HepG2 (cell line): ENCODE data around the gene STIM1. TPM values are rescaled to one million over a fixed set of nuclear protein-coding genes. Genes with fewer than 3 reads are reported as not detected.

ENCODE experiments used
- AHR ChIP-seq: IDR thresholded peaks from 2 replicates; pipeline ENCODE4 v1.6.1; 2018; ENCODE audit warnings: missing genetic modification reagents, missing compliant biosample characterization
- ELF1 ChIP-seq: sonication (generic); formaldehyde crosslinking; IDR thresholded peaks from 2 replicates; pipeline ENCODE4 v1.4.0; 2020; ENCODE audit warnings: missing genetic modification reagents
- EP300 ChIP-seq, 3 experiments: sonication (generic) in 1 of 3; formaldehyde crosslinking in 1 of 3; IDR thresholded peaks; 2 replicates each; pipeline versions ENCODE4 v1.5.1 to v1.6.1; 2011 to 2020; ENCODE audit warnings: low read depth in 2 of 3, low read length in 2 of 3, borderline replicate concordance in 1 of 3, improper control_type of control experiment in 1 of 3, mild to moderate bottlenecking in 1 of 3, missing genetic modification reagents in 1 of 3, moderate library complexity in 1 of 3
- GATA4 ChIP-seq: sonication (generic); IDR thresholded peaks from 2 replicates; pipeline ENCODE4 v1.6.1; 2016; ENCODE audit warnings: antibody characterized with exemption, low read depth, borderline replicate concordance
- MIER3 ChIP-seq: IDR thresholded peaks from 2 replicates; pipeline ENCODE4 v1.6.1; 2016; ENCODE audit warnings: missing compliant biosample characterization, borderline replicate concordance
- MTA3 ChIP-seq: sonication (generic); formaldehyde crosslinking; IDR thresholded peaks from 2 replicates; pipeline ENCODE4 v1.4.0; 2020; ENCODE audit warnings: missing genetic modification reagents
- RAD51 ChIP-seq: fragments of 450-650 bp; IDR thresholded peaks from 2 replicates; pipeline ENCODE4 v1.6.1; 2016; ENCODE audit warnings: borderline replicate concordance
- SIX1 ChIP-seq: sonication (generic); formaldehyde crosslinking; IDR thresholded peaks from 2 replicates; pipeline ENCODE4 v1.4.0; 2020; ENCODE audit warnings: missing genetic modification reagents, borderline replicate concordance
- SRY ChIP-seq: sonication (generic); formaldehyde crosslinking; IDR thresholded peaks from 2 replicates; pipeline ENCODE4 v1.8.0; 2022; ENCODE audit warnings: mild to moderate bottlenecking, missing genetic modification reagents
- XBP1 ChIP-seq: sonication (generic); formaldehyde crosslinking; IDR thresholded peaks from 2 replicates; pipeline ENCODE4 v1.5.0; 2020; ENCODE audit warnings: missing genetic modification reagents
- ZBTB7B ChIP-seq: sonication (generic); formaldehyde crosslinking; IDR thresholded peaks from 2 replicates; pipeline ENCODE4 v1.4.0; 2020; ENCODE audit warnings: missing genetic modification reagents
- ZFP62 ChIP-seq: sonication (generic); formaldehyde crosslinking; IDR thresholded peaks from 2 replicates; pipeline ENCODE4 v1.4.0; 2020; ENCODE audit warnings: missing genetic modification reagents
- ZNF121 ChIP-seq: sonication (generic); formaldehyde crosslinking; IDR thresholded peaks from 2 replicates; pipeline ENCODE4 v1.5.0; 2020; ENCODE audit warnings: mild to moderate bottlenecking, missing genetic modification reagents
- ZNF33B ChIP-seq: sonication (generic); formaldehyde crosslinking; IDR thresholded peaks from 2 replicates; pipeline ENCODE4 v1.5.1; 2020; ENCODE audit warnings: mild to moderate bottlenecking, missing genetic modification reagents
- ZNF441 ChIP-seq: sonication (generic); formaldehyde crosslinking; IDR thresholded peaks from 2 replicates; pipeline ENCODE4 v1.7.0; 2021; ENCODE audit warnings: missing genetic modification reagents, borderline replicate concordance
- ZNF563 ChIP-seq: sonication (generic); formaldehyde crosslinking; IDR thresholded peaks from 2 replicates; pipeline ENCODE4 v1.8.0; 2022; ENCODE audit warnings: mild to moderate bottlenecking, moderate library complexity, missing genetic modification reagents
- ZNF709 ChIP-seq: sonication (generic); formaldehyde crosslinking; IDR thresholded peaks from 2 replicates; pipeline ENCODE4 v1.5.0; 2020; ENCODE audit warnings: mild to moderate bottlenecking, missing genetic modification reagents
- ZNF747 ChIP-seq: sonication (generic); formaldehyde crosslinking; IDR thresholded peaks from 2 replicates; pipeline ENCODE4 v1.8.1; 2023; ENCODE audit warnings: missing genetic modification reagents, mild to moderate bottlenecking, borderline replicate concordance
- ZNF75D ChIP-seq: sonication (generic); formaldehyde crosslinking; IDR thresholded peaks from 2 replicates; pipeline ENCODE4 v1.8.1; 2023; ENCODE audit warnings: missing genetic modification reagents, mild to moderate bottlenecking, borderline replicate concordance
- ZNF883 ChIP-seq: sonication (generic); formaldehyde crosslinking; IDR thresholded peaks from 2 replicates; pipeline ENCODE4 v1.5.1; 2020; ENCODE audit warnings: mild to moderate bottlenecking, missing genetic modification reagents; ENCODE audit errors: not compliant biosample characterization
- polyA plus RNA-seq, 8 experiments: library from polyadenylated mRNA; depleted of rRNA in 3 of 8; stranded (reverse) in 7 of 8; unstranded in 1 of 8; fragments of >200 nt; fragmentation: Illumina TruSeq in 4 of 8; extraction: Trizol in 4 of 8; gene quantifications; 2 replicates each; pipeline versions ENCODE4 v1.2.1 to v1.2.3, GENCODE V29; 2011 to 2016; ENCODE audit warnings: low read depth in 4 of 8, missing spikeins in 1 of 8, mixed read lengths in 1 of 8; ENCODE audit not compliant: insufficient read depth in 1 of 8
- total RNA-seq, 5 experiments: library from RNA; depleted of rRNA; stranded (reverse); fragments of >200 nt; fragmentation: Illumina TruSeq; extraction: Trizol; gene quantifications; 2 replicates each; pipeline ENCODE4 v1.2.3, GENCODE V29; 2016; ENCODE audit warnings: low read depth in 1 of 5
- TF ChIP-seq, protein P1 (sequence below), 2 experiments: fragments of 450-650 bp in 1 of 2; sonication (generic) in 1 of 2; formaldehyde crosslinking; IDR thresholded peaks; 2 replicates each; pipeline versions ENCODE4 v1.5.0 to v1.8.0; 2020 to 2022; ENCODE audit warnings: mild to moderate bottlenecking in 1 of 2, missing genetic modification reagents in 1 of 2
- TF ChIP-seq, protein P2 (sequence below): sonication (generic); formaldehyde crosslinking; IDR thresholded peaks from 2 replicates; pipeline ENCODE4 v1.8.1; 2022; ENCODE audit warnings: low read depth, mild to moderate bottlenecking, missing genetic modification reagents
- TF ChIP-seq, protein P3 (sequence below): sonication (generic); formaldehyde crosslinking; IDR thresholded peaks from 2 replicates; pipeline ENCODE4 v1.4.0; 2020; ENCODE audit warnings: missing genetic modification reagents, borderline replicate concordance

Gene STIM1
- total and polyA plus RNA-seq, 2 of the 13 experiments (the other 11 are each of a cell fraction or from before 2014, with no cell fraction given) = 19.2 to 28.5 TPM

DNA sequence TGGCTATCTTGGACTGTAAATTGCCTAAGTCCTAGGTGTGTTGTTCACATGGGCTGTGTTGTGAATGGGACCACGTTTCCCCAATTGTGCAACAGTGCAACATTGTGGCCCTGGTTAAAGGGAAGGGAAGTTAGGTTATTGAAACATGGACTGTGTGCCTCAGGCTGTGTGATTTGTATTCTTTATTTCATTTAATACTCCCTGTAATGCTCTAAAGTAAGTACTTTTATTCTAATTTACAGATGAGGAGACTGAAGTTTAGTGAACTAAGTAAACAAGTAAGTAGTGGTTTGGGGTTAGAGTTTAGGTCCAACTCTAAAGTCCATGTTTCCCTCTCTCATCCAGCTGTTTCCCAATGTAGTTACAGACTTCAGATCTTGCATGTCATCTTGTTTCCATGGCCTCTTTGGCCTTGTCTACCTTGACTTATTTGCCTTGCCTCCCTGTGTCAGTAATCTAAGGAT, 77.7 kb downstream of the STIM1 start (continued):
- TF ChIP-seq, protein P1, sequence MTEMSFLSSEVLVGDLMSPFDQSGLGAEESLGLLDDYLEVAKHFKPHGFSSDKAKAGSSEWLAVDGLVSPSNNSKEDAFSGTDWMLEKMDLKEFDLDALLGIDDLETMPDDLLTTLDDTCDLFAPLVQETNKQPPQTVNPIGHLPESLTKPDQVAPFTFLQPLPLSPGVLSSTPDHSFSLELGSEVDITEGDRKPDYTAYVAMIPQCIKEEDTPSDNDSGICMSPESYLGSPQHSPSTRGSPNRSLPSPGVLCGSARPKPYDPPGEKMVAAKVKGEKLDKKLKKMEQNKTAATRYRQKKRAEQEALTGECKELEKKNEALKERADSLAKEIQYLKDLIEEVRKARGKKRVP (CRISPR knock-in tag; IDR thresholded peaks at IDR 0.05) = no peak
- no peak for TF ChIP-seq RAD51
- TF ChIP-seq ZNF709 = no peak
- TF ChIP-seq ZNF883 = no peak
- TF ChIP-seq AHR (CRISPR knock-in tag) = no peak
- TF ChIP-seq MTA3 (CRISPR knock-in tag) = no peak
- TF ChIP-seq ZNF33B (CRISPR knock-in tag) = no peak
- peak; percentile 85 for TF ChIP-seq MIER3 (CRISPR knock-in tag)
- 0 out of 2 replicates have a peak, but pooled peaks have one; percentile 4 for TF ChIP-seq ZNF121
- TF ChIP-seq, protein P2, sequence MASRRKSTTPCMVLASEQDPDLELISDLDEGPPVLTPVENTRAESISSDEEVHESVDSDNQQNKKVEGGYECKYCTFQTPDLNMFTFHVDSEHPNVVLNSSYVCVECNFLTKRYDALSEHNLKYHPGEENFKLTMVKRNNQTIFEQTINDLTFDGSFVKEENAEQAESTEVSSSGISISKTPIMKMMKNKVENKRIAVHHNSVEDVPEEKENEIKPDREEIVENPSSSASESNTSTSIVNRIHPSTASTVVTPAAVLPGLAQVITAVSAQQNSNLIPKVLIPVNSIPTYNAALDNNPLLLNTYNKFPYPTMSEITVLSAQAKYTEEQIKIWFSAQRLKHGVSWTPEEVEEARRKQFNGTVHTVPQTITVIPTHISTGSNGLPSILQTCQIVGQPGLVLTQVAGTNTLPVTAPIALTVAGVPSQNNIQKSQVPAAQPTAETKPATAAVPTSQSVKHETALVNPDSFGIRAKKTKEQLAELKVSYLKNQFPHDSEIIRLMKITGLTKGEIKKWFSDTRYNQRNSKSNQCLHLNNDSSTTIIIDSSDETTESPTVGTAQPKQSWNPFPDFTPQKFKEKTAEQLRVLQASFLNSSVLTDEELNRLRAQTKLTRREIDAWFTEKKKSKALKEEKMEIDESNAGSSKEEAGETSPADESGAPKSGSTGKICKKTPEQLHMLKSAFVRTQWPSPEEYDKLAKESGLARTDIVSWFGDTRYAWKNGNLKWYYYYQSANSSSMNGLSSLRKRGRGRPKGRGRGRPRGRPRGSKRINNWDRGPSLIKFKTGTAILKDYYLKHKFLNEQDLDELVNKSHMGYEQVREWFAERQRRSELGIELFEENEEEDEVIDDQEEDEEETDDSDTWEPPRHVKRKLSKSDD (CRISPR knock-in tag) = 0 out of 2 replicates have a peak, but pooled peaks have one; percentile 32
- TF ChIP-seq ZNF75D (CRISPR knock-in tag) = no peak
- no peak for TF ChIP-seq SRY (CRISPR knock-in tag)
- TF ChIP-seq XBP1 (CRISPR knock-in tag) = no peak
- TF ChIP-seq, protein P3, sequence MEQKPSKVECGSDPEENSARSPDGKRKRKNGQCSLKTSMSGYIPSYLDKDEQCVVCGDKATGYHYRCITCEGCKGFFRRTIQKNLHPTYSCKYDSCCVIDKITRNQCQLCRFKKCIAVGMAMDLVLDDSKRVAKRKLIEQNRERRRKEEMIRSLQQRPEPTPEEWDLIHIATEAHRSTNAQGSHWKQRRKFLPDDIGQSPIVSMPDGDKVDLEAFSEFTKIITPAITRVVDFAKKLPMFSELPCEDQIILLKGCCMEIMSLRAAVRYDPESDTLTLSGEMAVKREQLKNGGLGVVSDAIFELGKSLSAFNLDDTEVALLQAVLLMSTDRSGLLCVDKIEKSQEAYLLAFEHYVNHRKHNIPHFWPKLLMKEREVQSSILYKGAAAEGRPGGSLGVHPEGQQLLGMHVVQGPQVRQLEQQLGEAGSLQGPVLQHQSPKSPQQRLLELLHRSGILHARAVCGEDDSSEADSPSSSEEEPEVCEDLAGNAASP = no peak; the same call in 1 of the 2 replicates
- TF ChIP-seq EP300 (IDR thresholded peaks at IDR 0.05; ENCODE audit: low read depth in 2 of 2, low read length in 2 of 2) = peak; percentile 43 to 82; a peak in 2 of 4 replicates
- TF ChIP-seq EP300 (CRISPR knock-in tag; IDR thresholded peaks at IDR 0.05; ENCODE audit: borderline replicate concordance) = peak; percentile 33; the same call in 1 of the 2 replicates
- TF ChIP-seq ZFP62 (CRISPR knock-in tag) = no peak
- TF ChIP-seq SIX1 (CRISPR knock-in tag) = no peak; the same call in 1 of the 2 replicates
- TF ChIP-seq ZNF441 (CRISPR knock-in tag) = no peak
- TF ChIP-seq ZNF747 (CRISPR knock-in tag) = no peak
- no peak for TF ChIP-seq ZNF563 (CRISPR knock-in tag)
- TF ChIP-seq ELF1 (CRISPR knock-in tag) = no peak
- no peak for TF ChIP-seq GATA4
- no peak for TF ChIP-seq ZBTB7B
